H1 (cell line): ENCODE results near the gene BLTP3B. TPM values are rescaled to one million over a fixed set of nuclear protein-coding genes. Genes with fewer than 3 reads are reported as not detected.

ENCODE experiments used
- CTCF ChIA-PET: fragments of 300-600 bp; sonication (Branson Sonifier 250); formaldehyde crosslinking; loops from one replicate; lab custom pipeline; 2021; ENCODE audit not compliant: partially characterized antibody; lab: Charles Lee
- POLR2A ChIA-PET: fragments of 300-600 bp; sonication (Branson Sonifier 250); formaldehyde crosslinking; loops from one replicate; lab custom pipeline; 2021; ENCODE audit warnings: inconsistent platforms; ENCODE audit not compliant: partially characterized antibody; lab: Charles Lee
- DNase-seq, 2 experiments: peaks; one replicate each; pipeline versions ENCODE4 v3.0.0 to v3.0.0-alpha.2; 2010 to 2022; ENCODE audit warnings: low spot score in 2 of 2, low read depth in 1 of 2, mixed read lengths in 1 of 2
- FAIRE-seq: peaks from 2 replicates; lab custom pipeline; 2011; peaks lifted over from hg19 to GRCh38; lab: Jason Lieb, UNC
- H2AFZ ChIP-seq: 2 replicates; pipeline ENCODE4 v1.8.1; 2012; ENCODE audit warnings: low read length, inconsistent platforms
- H2AK5ac ChIP-seq: 2 replicates; pipeline ENCODE4 v1.6.1; 2013; ENCODE audit warnings: low read depth, low read length
- H2BK120ac ChIP-seq: replicated peaks from 2 replicates; pipeline ENCODE3; 2013; ENCODE audit warnings: low read depth, low read length, inconsistent platforms
- H2BK12ac ChIP-seq: 2 replicates; pipeline ENCODE4 v1.6.1; 2013; ENCODE audit warnings: low read depth, low read length
- H2BK15ac ChIP-seq: 2 replicates; pipeline ENCODE4 v1.6.1; 2013; ENCODE audit warnings: low read length
- H2BK20ac ChIP-seq: 2 replicates; pipeline ENCODE4 v1.6.1; 2013; ENCODE audit warnings: low read length
- H2BK5ac ChIP-seq: 2 replicates; pipeline ENCODE4 v1.6.1; 2013; ENCODE audit warnings: low read depth, low read length
- H3K14ac ChIP-seq: 2 replicates; pipeline ENCODE4 v1.6.1; 2013; ENCODE audit warnings: inconsistent platforms; ENCODE audit not compliant: insufficient read length
- H3K18ac ChIP-seq: 2 replicates; pipeline ENCODE4 v1.6.1; 2013; ENCODE audit warnings: low read length; ENCODE audit errors: extremely low read depth
- H3K23ac ChIP-seq: 2 replicates; pipeline ENCODE4 v1.6.1; 2013; ENCODE audit warnings: inconsistent platforms; ENCODE audit not compliant: insufficient read length
- H3K23me2 ChIP-seq: 2 replicates; pipeline ENCODE4 v1.6.1; 2013; ENCODE audit warnings: low read depth, low read length
- H3K27ac ChIP-seq: 2 replicates; pipeline ENCODE4 v1.6.1; 2011; ENCODE audit warnings: low read depth, low read length, inconsistent platforms
- H3K27me3 ChIP-seq, 4 experiments: replicated peaks in 1 of 4; 1 replicate in 1 of 4; 2 replicates in 3 of 4; pipeline versions ENCODE4 v1.6.1 to v1.8.1; 2011 to 2013; ENCODE audit warnings: low read length in 3 of 4, mild to moderate bottlenecking in 3 of 4, inconsistent platforms in 2 of 4, mixed read lengths in 2 of 4, moderate library complexity in 1 of 4; ENCODE audit not compliant: control insufficient read depth in 3 of 4, insufficient read depth in 3 of 4; ENCODE audit errors: extremely low read depth in 1 of 4
- H3K36me3 ChIP-seq, 4 experiments: 2 replicates each; pipeline versions ENCODE4 v1.6.1 to v1.8.1; 2011 to 2013; ENCODE audit warnings: mild to moderate bottlenecking in 4 of 4, low read length in 3 of 4, moderate library complexity in 2 of 4, control low read depth in 1 of 4, inconsistent platforms in 1 of 4; ENCODE audit not compliant: insufficient read depth in 4 of 4, control insufficient read depth in 2 of 4
- H3K4ac ChIP-seq: replicated peaks from 2 replicates; pipeline ENCODE3; 2013; ENCODE audit warnings: low read length, low read depth, mixed read lengths, inconsistent platforms; ENCODE audit not compliant: insufficient read length
- H3K4me1 ChIP-seq, 4 experiments: replicated peaks in 1 of 4; 1 replicate in 1 of 4; 2 replicates in 3 of 4; pipeline versions ENCODE4 v1.6.1 to v1.8.1; 2011 to 2013; ENCODE audit warnings: low read length in 3 of 4, inconsistent platforms in 2 of 4, mixed read lengths in 1 of 4; ENCODE audit not compliant: insufficient read depth in 4 of 4, control insufficient read depth in 3 of 4
- H3K4me2 ChIP-seq, 2 experiments: 2 replicates each; pipeline versions ENCODE4 v1.6.1 to v1.8.1; 2011 to 2013; ENCODE audit warnings: low read depth in 2 of 2, low read length in 2 of 2, control low read depth in 1 of 2, inconsistent platforms in 1 of 2, mild to moderate bottlenecking in 1 of 2; ENCODE audit not compliant: insufficient read depth in 1 of 2
- H3K4me3 ChIP-seq, 4 experiments: fragments of 200-600, 300-600 bp in 1 of 4; sonication (generic), shearing (Covaris generic), sonication (Bioruptor Twin) in 1 of 4; 2 replicates each; pipeline versions ENCODE4 v1.5.1 to v1.8.1; 2011 to 2016; ENCODE audit warnings: low read length in 4 of 4, low read depth in 3 of 4, control low read depth in 2 of 4, inconsistent platforms in 2 of 4, mild to moderate bottlenecking in 2 of 4, mixed read lengths in 1 of 4, moderate library complexity in 1 of 4; ENCODE audit not compliant: insufficient read depth in 2 of 4; ENCODE audit errors: extremely low read depth in 1 of 4
- H3K56ac ChIP-seq: replicated peaks from 2 replicates; pipeline ENCODE3; 2013; ENCODE audit warnings: low read depth, mild to moderate bottlenecking, mixed read lengths, low read length, inconsistent platforms; ENCODE audit not compliant: insufficient read length
- H3K79me1 ChIP-seq: 2 replicates; pipeline ENCODE4 v1.6.1; 2013; ENCODE audit warnings: low read depth, low read length, control low read depth
- H3K79me2 ChIP-seq, 2 experiments: 2 replicates each; pipeline versions ENCODE4 v1.6.1 to v1.8.1; 2012 to 2013; ENCODE audit warnings: low read length in 2 of 2, mild to moderate bottlenecking in 2 of 2, inconsistent platforms in 1 of 2; ENCODE audit not compliant: insufficient read depth in 2 of 2, control insufficient read depth in 1 of 2
- H3K9ac ChIP-seq, 4 experiments: replicated peaks in 1 of 4; 1 replicate in 1 of 4; 2 replicates in 3 of 4; pipeline versions ENCODE4 v1.6.1 to v1.8.1; 2011 to 2013; ENCODE audit warnings: low read depth in 3 of 4, low read length in 3 of 4, control low read depth in 2 of 4, mild to moderate bottlenecking in 2 of 4, moderate library complexity in 2 of 4, inconsistent platforms in 1 of 4; ENCODE audit errors: extremely low read depth in 1 of 4
- H3K9me3 ChIP-seq, 2 experiments: 2 replicates each; pipeline versions ENCODE4 v1.6.1 to v1.8.1; 2012 to 2013; ENCODE audit warnings: mild to moderate bottlenecking in 2 of 2, moderate library complexity in 2 of 2, control low read depth in 1 of 2, inconsistent platforms in 1 of 2, low read depth in 1 of 2, low read length in 1 of 2, mixed read lengths in 1 of 2; ENCODE audit not compliant: insufficient read depth in 2 of 2
- H4K20me1 ChIP-seq, 2 experiments: replicated peaks in 1 of 2; 2 replicates each; pipeline versions ENCODE3 to v1.8.1; 2011 to 2013; ENCODE audit warnings: inconsistent platforms in 2 of 2, low read length in 2 of 2, mild to moderate bottlenecking in 1 of 2; ENCODE audit not compliant: insufficient read depth in 2 of 2, control insufficient read depth in 1 of 2
- H4K5ac ChIP-seq: 2 replicates; pipeline ENCODE4 v1.6.1; 2013; ENCODE audit warnings: low read length, low read depth, mixed read lengths, inconsistent platforms; ENCODE audit not compliant: insufficient read length
- H4K8ac ChIP-seq: 2 replicates; pipeline ENCODE4 v1.8.0; 2013; ENCODE audit warnings: mild to moderate bottlenecking, moderate library complexity, low read length, inconsistent platforms; ENCODE audit not compliant: insufficient read depth; ENCODE audit errors: extremely low read depth
- H4K91ac ChIP-seq: replicated peaks from 2 replicates; pipeline ENCODE3; 2013; ENCODE audit warnings: low read length, mixed read lengths, inconsistent platforms; ENCODE audit not compliant: insufficient read length
- ATF2 ChIP-seq: IDR thresholded peaks from 2 replicates; pipeline ENCODE4 v1.6.1; 2012; ENCODE audit warnings: low read length, inconsistent platforms
- BRCA1 ChIP-seq: IDR thresholded peaks from 2 replicates; pipeline ENCODE4 v1.6.1; 2012; ENCODE audit warnings: low read depth, low read length, improper control_type of control experiment
- CBX5 ChIP-seq: fragments of 300-800, 300-1000 bp; sonication (generic); IDR thresholded peaks from 2 replicates; pipeline ENCODE4 v1.7.1; 2016; ENCODE audit warnings: antibody characterized with exemption, low read length, low read depth
- CEBPB ChIP-seq: IDR thresholded peaks from 2 replicates; pipeline ENCODE4 v1.6.1; 2012; ENCODE audit warnings: low read depth, low read length
- CHD1 ChIP-seq: IDR thresholded peaks from 2 replicates; pipeline ENCODE4 v1.6.1; 2012; ENCODE audit warnings: low read depth, low read length, improper control_type of control experiment
- CTBP2 ChIP-seq: IDR thresholded peaks from 2 replicates; pipeline ENCODE4 v1.7.0; 2011; ENCODE audit warnings: borderline replicate concordance, mild to moderate bottlenecking, moderate library complexity, mixed read lengths, low read length; ENCODE audit not compliant: insufficient read depth, insufficient read length
- JUN ChIP-seq: IDR thresholded peaks from 2 replicates; pipeline ENCODE4 v1.6.1; 2011; ENCODE audit warnings: low read depth, mild to moderate bottlenecking, improper control_type of control experiment, low read length
- RNF2 ChIP-seq: fragments of 200-900, 300-1000 bp; sonication (generic); IDR thresholded peaks from 2 replicates; pipeline ENCODE4 v1.7.1; 2016; ENCODE audit warnings: borderline replicate concordance, low read depth, mild to moderate bottlenecking, antibody characterized with exemption, low read length; ENCODE audit not compliant: poor library complexity, severe bottlenecking; ENCODE audit errors: missing control alignments
- SP4 ChIP-seq: IDR thresholded peaks from 2 replicates; pipeline ENCODE4 v1.6.1; 2012; ENCODE audit warnings: low read length, inconsistent platforms
- TAF1 ChIP-seq: IDR thresholded peaks from 2 replicates; pipeline ENCODE4 v1.6.1; 2011; ENCODE audit warnings: mild to moderate bottlenecking, low read depth, low read length
- TCF12 ChIP-seq: IDR thresholded peaks from 2 replicates; pipeline ENCODE4 v1.6.1; 2011; ENCODE audit warnings: low read depth, mild to moderate bottlenecking, low read length
- WGBS, 2 experiments: shearing (Covaris generic) in 1 of 2; methylation state at CpG; one replicate each; pipeline versions ENCODE4 v1.1.6 to v1.1.7; 2013 to 2015; ENCODE audit warnings: low lambda C conversion rate in 2 of 2, mixed read lengths in 2 of 2, inconsistent platforms in 1 of 2, low coverage in 1 of 2, missing lambda C conversion rate in 1 of 2; ENCODE audit not compliant: insufficient replicate concordance in 2 of 2, insufficient coverage in 1 of 2, insufficient read length in 1 of 2; ENCODE audit errors: extremely low coverage in 1 of 2, missing lambda C conversion rate in 1 of 2; 5-methylcytosine and 5-hydroxymethylcytosine counted together
- polyA plus RNA-seq, 7 experiments: library from polyadenylated mRNA; depleted of rRNA in 3 of 7; stranded (reverse) in 5 of 7; unstranded in 2 of 7; fragments of >200 nt in 5 of 7; fragments of 200-250 nt in 2 of 7; gene quantifications; 1 replicate in 5 of 7; 2 replicates in 1 of 7; 4 replicates in 1 of 7; pipeline versions ENCODE4 v1.2.1 to v1.2.3, GENCODE V29; 2011 to 2013; ENCODE audit warnings: missing spikeins in 2 of 7, mixed read lengths in 2 of 7
- total RNA-seq: library from RNA; stranded (reverse); fragmentation: NEBNext Ultra II Directional; extraction: Animal tissue kit (Norgen Biotek cat#: 25700); gene quantifications from 2 replicates; pipeline ENCODE4 v1.2.1, GENCODE V29; 2021

The BLTP3B gene
- total and polyA plus RNA-seq, 2 of the 8 experiments (the other 6 are each of a cell fraction or from before 2014, with no cell fraction given): 7.0 to 28.6 TPM

GRCh38 chr12:100127766-100128511, 14.7 kb downstream of the BLTP3B start:
- Histone ChIP-seq H3K79me2 (peaks cover 4 to 87% of the 10 kb centered on the region in 2 experiments; a peak in 3 of 4 replicates), H3K14ac (no peak overlapping the region)
- no peak for TF ChIP-seq CBX5
- TF ChIP-seq TCF12: no peak
- no peak for TF ChIP-seq SP4
- TF ChIP-seq CEBPB: no peak
- no peak for TF ChIP-seq CTBP2
- no peak for TF ChIP-seq TAF1
- no peak for TF ChIP-seq BRCA1
- no peak for TF ChIP-seq JUN
- no peak for TF ChIP-seq CHD1
- no peak for TF ChIP-seq ATF2
- TF ChIP-seq RNF2: no peak

More at GRCh38 chr12:100127766-100128511, 14.7 kb downstream of the BLTP3B start:
- FAIRE-seq (no peak), DNase-seq (no peak)
- Histone ChIP-seq H3K27ac (no peak overlapping the region), H3K18ac (no peak overlapping the region), H2BK20ac (no peak overlapping the region), H3K23me2 (no peaks in the 10 kb centered on the region), H3K4me1 (peaks cover 0 to 4% (median 1%) of the 10 kb centered on the region in 4 experiments; a peak in 1 of 7 replicates), H2BK12ac (no peak overlapping the region), H2BK15ac (no peak overlapping the region), H3K23ac (no peak overlapping the region), H3K56ac (no peak overlapping the region), H4K5ac (no peak overlapping the region), H4K8ac (no peak overlapping the region), H3K4ac (no peak overlapping the region), H2BK5ac (no peak overlapping the region), H4K91ac (no peak overlapping the region), H3K9me3 (peaks cover 3 to 6% of the 10 kb centered on the region in 2 experiments; a peak in 2 of 4 replicates), H2AK5ac (no peak overlapping the region), H3K79me1 (peaks cover 7% of the 10 kb centered on the region), H2AFZ (no peak overlapping the region), H4K20me1 (peaks cover 0 to 7% of the 10 kb centered on the region in 2 experiments), H3K9ac (no peak overlapping the region), H3K4me3 (no peak overlapping the region), H2BK120ac (no peak overlapping the region), H3K4me2 (no peak overlapping the region), H3K27me3 (no peaks in the 10 kb centered on the region), H3K36me3 (peaks cover 0 to 5% (median 0%) of the 10 kb centered on the region in 4 experiments; a peak in 1 of 8 replicates)
- CTCF ChIA-PET: interaction anchor here (0.6 to 5.7 kb wide), 8 partner anchors 10 to 1019 kb away, joined by 3 to 31 read pairs (median 4); no protein-coding TSS in a partner anchor
- 80% methylated on average over 1 of the region's 1 CpG; no CpG with 5 or more reads in 1 of the 2 experiments for WGBS, 2 experiments
- POLR2A ChIA-PET: interaction anchor here (0.8 kb wide), 1 partner anchor 10 kb away, joined by 3 read pairs; no protein-coding TSS in a partner anchor
